GM12891 (cell line): Measurements from ENCODE around the gene KCNJ4.

Experiments
- PAX5 ChIP-seq: IDR thresholded peaks from 2 replicates; pipeline ENCODE4 v1.6.1; 2011; ENCODE audit warnings: low read length, moderate library complexity, mild to moderate bottlenecking; ENCODE audit not compliant: insufficient read depth, severe bottlenecking
- POLR2A ChIP-seq: IDR thresholded peaks from 2 replicates; pipeline ENCODE4 v1.6.1; 2011; ENCODE audit warnings: low read depth, low read length, control low read depth
- POLR2AphosphoS5 ChIP-seq: IDR thresholded peaks from 2 replicates; pipeline ENCODE4 v1.6.1; 2011; ENCODE audit warnings: low read depth, low read length, control low read depth
- POU2F2 ChIP-seq: IDR thresholded peaks from 2 replicates; pipeline ENCODE4 v1.6.1; 2011; ENCODE audit warnings: low read depth, mild to moderate bottlenecking, control low read depth, low read length, moderate library complexity
- SPI1 ChIP-seq: IDR thresholded peaks from 2 replicates; pipeline ENCODE4 v1.6.1; 2011; ENCODE audit warnings: low read depth, low read length, control low read depth
- TAF1 ChIP-seq: IDR thresholded peaks from 2 replicates; pipeline ENCODE4 v1.6.1; 2011; ENCODE audit warnings: low read depth, low read length, control low read depth

DNA sequence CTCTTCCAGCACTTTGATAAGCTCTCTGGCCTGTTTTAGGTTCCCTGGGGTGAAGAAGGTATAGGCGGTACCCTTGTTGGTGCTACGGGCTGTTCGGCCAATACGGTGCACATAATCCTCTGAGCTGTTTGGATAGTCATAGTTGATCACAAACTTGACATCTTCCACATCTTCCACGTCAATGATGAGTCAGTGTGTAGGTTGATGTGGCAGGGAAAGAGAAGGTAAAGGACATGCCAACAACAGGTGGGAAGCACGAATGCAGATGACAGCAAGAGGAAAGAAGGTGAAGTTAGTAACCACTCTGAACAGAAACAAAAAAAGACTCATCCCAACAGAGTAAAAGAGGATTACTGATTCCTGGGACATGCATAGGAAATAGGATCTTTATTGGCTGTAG is 32.9 kb upstream of the KCNJ4 start:
- TF ChIP-seq POLR2A (no peak), POLR2AphosphoS5 (no peak; the same call in 1 of the 2 replicates), SPI1 (no peak), TAF1 (no peak), PAX5 (no peak), POU2F2 (no peak)
